Lower lobe of right lung (tissue), 2 donors: ENCODE data around the gene SLC35G6. TPM values are rescaled to one million over a fixed set of nuclear protein-coding genes. Genes with fewer than 3 reads are reported as not detected.
"Not testable (repeated sequence)": the region's sequence is repeated elsewhere in the genome, so short reads cannot be mapped to it uniquely, and the experiment has no call there.

Source experiments
- ATAC-seq, 2 donors: fragments of 200-7000 bp; cut with Tn5 transposase; one replicate each; pipeline ENCODE4 v1.9.1; 2020 to 2022; ENCODE audit warnings: mild to moderate bottlenecking in 2 of 2, moderate library complexity in 2 of 2
- DNase-seq: peaks from one replicate; pipeline ENCODE4 v3.0.0-alpha.2; 2020
- H3K27ac ChIP-seq: fragments of 200-600 bp; one replicate; pipeline ENCODE4 v1.8.0; 2022
- H3K27me3 ChIP-seq: fragments of 200-600 bp; one replicate; pipeline ENCODE4 v1.8.0; 2022; ENCODE audit warnings: low read depth
- H3K36me3 ChIP-seq: fragments of 200-600 bp; one replicate; pipeline ENCODE4 v1.8.0; 2022; ENCODE audit warnings: mild to moderate bottlenecking
- H3K4me1 ChIP-seq: fragments of 200-600 bp; one replicate; pipeline ENCODE4 v1.8.0; 2022
- H3K4me3 ChIP-seq: fragments of 200-600 bp; one replicate; pipeline ENCODE4 v1.8.0; 2022; ENCODE audit warnings: mild to moderate bottlenecking
- H3K9me3 ChIP-seq: fragments of 200-600 bp; one replicate; pipeline ENCODE4 v1.8.0; 2022
- CTCF ChIP-seq: fragments of 200-600 bp; IDR thresholded peaks from one replicate; pipeline ENCODE4 v1.8.0; 2022; ENCODE audit warnings: antibody characterized with exemption, mild to moderate bottlenecking
- intact Hi-C: fragments of 100-400 bp; cut with DNase I; formaldehyde crosslinking; loops from one replicate; pipeline ENCODE4 v1.11.0; 2022
- total RNA-seq: library from RNA; stranded (reverse); fragmentation: NEBNext Ultra II Directional; extraction: Animal tissue kit (Norgen Biotek cat#: 25700); gene quantifications from one replicate; pipeline ENCODE4 v1.2.1, GENCODE V29; 2021
- donor health status: DM: no; HTN: yes; CAD: no; lungs with severe emphysema.

The SLC35G6 gene
- total RNA-seq, 1 donor from 2014 or later, result not detected

DNA sequence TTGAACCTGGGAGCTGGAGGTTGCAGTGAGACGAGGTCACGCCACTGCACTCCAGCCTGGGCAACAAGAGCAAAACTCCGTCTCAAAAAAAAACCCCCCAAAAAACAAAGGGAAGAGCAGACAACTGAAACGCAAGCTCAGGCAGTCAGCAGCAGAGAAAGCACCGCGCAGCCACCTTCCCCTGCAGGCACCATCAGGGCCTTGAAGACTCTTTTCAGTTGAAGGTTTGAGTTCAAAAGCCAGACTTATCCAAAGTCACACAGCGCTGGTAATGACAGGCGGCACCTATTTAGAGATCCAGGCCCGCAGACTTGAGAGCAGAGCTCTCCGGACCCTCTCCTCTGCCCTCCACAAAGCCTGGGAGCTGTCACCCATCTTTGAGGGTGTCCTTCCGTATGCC is 13.0 kb upstream of the SLC35G6 start:
- ATAC-seq (no peak), DNase-seq (no peak)
- Histone ChIP-seq H3K4me3 (no peak overlapping the region), H3K27ac (peak overlapping the region; percentile 37), H3K9me3 (no peaks in the 10 kb centered on the region), H3K4me1 (peaks cover 61% of the 10 kb centered on the region), H3K27me3 (no peaks in the 10 kb centered on the region), H3K36me3 (peaks cover 36% of the 10 kb centered on the region)
- intact Hi-C loops, result no loop called here
- TF ChIP-seq CTCF, result no peak

GRCh38 chr17:7468804-7469389 is 12.3 kb upstream of the SLC35G6 start:
- peak overlapping the region; percentile 37 for H3K27ac ChIP-seq

GRCh38 chr17:7469843-7470242 is 11.4 kb upstream of the SLC35G6 start:
- H3K4me3 ChIP-seq, H3K9me3 ChIP-seq, intact Hi-C loops, H3K27ac ChIP-seq, ATAC-seq, H3K27me3 ChIP-seq, DNase-seq: not testable (repeated sequence)
- Histone ChIP-seq H3K4me1 (peaks cover 69% of the 10 kb centered on the region), H3K36me3 (peaks cover 22% of the 10 kb centered on the region)

More at GRCh38 chr17:7468804-7469389, 12.3 kb upstream of the SLC35G6 start:
- Histone ChIP-seq H3K4me3 (no peak overlapping the region), H3K36me3 (peaks cover 29% of the 10 kb centered on the region), H3K27me3 (no peaks in the 10 kb centered on the region), H3K4me1 (peaks cover 61% of the 10 kb centered on the region), H3K9me3 (no peaks in the 10 kb centered on the region)
- DNase-seq (no peak), ATAC-seq (peak in 1 of 2 donors; percentile 20)
- intact Hi-C loops, result no loop called here
- TF ChIP-seq CTCF, result no peak

GRCh38 chr17:7470457-7470973 is 10.7 kb upstream of the SLC35G6 start:
- intact Hi-C loops, H3K27me3 ChIP-seq, H3K4me3 ChIP-seq, DNase-seq, ATAC-seq, H3K9me3 ChIP-seq: not testable (repeated sequence)
- Histone ChIP-seq H3K27ac (peak overlapping the region; percentile 4), H3K4me1 (peaks cover 76% of the 10 kb centered on the region), H3K36me3 (peaks cover 18% of the 10 kb centered on the region)

- H3K27me3 ChIP-seq, result no peaks in the 10 kb centered on the region
- intact Hi-C loops, result no loop called here
- peaks cover 79% of the 10 kb centered on the region for H3K4me1 ChIP-seq
- no peaks in the 10 kb centered on the region for H3K9me3 ChIP-seq
- TF ChIP-seq CTCF, result no peak
- DNase-seq (no peak), ATAC-seq (no peak)
- H3K4me3 ChIP-seq, result no peak overlapping the region
- H3K27ac ChIP-seq, result no peak overlapping the region
- peaks cover 7% of the 10 kb centered on the region for H3K36me3 ChIP-seq
Measured at GRCh38 chr17:7471729-7472128, 9.5 kb upstream of the SLC35G6 start.

DNA sequence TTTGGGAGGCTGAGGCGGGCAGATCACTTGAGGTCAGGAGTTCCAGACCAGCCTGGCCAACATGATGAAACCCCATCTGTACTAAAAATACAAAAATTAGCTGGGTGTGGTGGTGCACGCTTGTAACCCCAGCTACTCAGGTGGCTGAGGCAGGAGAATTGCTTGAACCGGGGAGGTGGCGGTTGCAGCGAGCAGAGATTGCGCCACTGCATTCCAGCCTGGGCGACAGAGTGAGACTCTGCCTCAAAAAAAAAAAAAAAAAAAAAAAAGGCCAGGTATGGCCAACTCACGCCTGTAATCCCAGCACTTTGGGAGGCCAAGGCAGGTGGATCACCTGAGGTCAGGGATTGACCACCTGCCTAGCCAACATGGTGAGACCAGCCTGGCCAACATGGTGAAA is 6.5 kb upstream of the SLC35G6 start:
- H3K9me3 ChIP-seq, H3K27me3 ChIP-seq, ATAC-seq, intact Hi-C loops, H3K36me3 ChIP-seq, H3K4me3 ChIP-seq: not testable (repeated sequence)
- DNase-seq, result peak; percentile 80
- Histone ChIP-seq H3K4me1 (peaks cover 65% of the 10 kb centered on the region), H3K27ac (peak overlapping the region; percentile 100)

DNA sequence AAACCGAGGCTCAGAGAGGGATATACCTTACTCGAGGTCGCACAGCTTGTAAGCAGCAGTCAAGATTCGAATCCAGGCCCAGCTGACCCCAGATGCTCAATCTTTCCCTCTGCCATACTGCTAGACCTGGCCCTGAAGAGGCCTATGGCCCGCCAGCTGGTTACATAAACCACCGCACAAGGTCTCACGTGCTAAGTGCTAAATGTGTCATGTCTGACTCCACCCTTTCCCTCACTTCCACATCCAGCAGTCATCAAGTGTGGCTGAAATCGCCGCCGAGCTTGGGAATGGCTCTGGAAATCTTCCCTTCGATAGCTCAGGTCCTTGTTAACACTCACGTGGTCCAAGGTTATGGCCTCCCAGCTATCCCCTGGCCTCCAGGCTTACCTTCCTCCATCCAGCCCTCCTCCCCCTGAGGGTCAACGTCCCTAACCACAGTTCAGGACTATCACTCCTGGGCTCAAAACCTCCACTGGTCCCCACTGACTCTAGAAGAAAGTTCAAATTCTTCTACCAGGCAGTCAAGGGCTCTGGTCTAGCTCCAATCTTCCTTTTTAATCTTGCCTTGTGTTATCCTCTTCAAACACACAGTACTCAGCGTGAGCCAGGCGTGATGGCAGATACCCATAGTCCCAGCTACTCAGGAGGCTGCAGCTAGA is 5.4 kb upstream of the SLC35G6 start:
- Histone ChIP-seq H3K27me3 (no peaks in the 10 kb centered on the region), H3K4me1 (peaks cover 64% of the 10 kb centered on the region), H3K4me3 (peak overlapping the region; percentile 2), H3K9me3 (no peaks in the 10 kb centered on the region), H3K36me3 (no peaks in the 10 kb centered on the region), H3K27ac (peak overlapping the region; percentile 100)
- TF ChIP-seq CTCF, result no peak
- DNase-seq (peak; percentile 70), ATAC-seq (peak in 1 of 2 donors; percentile 6)
- intact Hi-C loops, result no loop called here
